Hematopoietic multipotent progenitor cell treated with erythropoietin and hydrocortisone succinate and interleukin-3 and kit ligand, for 15 days (in vitro differentiated cells): Measurements from ENCODE around the gene PRKCZ.

Experiments
- DNase-seq: peaks from one replicate; pipeline ENCODE4 v3.0.0-alpha.2; 2015; ENCODE audit warnings: low spot score

The PRKCZ gene

DNA sequence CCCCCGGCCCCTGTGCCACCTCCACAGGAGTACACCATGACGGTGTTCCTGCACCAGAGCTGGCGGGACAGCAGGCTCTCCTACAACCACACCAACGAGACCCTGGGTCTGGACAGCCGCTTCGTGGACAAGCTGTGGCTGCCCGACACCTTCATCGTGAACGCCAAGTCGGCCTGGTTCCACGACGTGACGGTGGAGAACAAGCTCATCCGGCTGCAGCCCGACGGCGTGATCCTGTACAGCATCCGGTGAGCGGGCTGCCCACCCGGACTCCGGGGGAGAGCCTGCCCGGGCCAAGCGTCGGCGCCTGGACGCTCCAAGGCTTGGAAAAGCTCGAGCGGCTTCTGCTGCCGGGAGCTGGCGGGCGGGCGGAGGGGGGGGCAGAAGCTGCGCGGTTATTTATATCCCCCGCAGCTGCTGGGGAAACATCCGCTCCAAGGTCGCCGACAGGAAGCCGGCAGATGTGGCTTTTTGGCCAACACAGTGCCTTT, 24.7 kb upstream of the PRKCZ start:
- DNase-seq: no peak

DNA sequence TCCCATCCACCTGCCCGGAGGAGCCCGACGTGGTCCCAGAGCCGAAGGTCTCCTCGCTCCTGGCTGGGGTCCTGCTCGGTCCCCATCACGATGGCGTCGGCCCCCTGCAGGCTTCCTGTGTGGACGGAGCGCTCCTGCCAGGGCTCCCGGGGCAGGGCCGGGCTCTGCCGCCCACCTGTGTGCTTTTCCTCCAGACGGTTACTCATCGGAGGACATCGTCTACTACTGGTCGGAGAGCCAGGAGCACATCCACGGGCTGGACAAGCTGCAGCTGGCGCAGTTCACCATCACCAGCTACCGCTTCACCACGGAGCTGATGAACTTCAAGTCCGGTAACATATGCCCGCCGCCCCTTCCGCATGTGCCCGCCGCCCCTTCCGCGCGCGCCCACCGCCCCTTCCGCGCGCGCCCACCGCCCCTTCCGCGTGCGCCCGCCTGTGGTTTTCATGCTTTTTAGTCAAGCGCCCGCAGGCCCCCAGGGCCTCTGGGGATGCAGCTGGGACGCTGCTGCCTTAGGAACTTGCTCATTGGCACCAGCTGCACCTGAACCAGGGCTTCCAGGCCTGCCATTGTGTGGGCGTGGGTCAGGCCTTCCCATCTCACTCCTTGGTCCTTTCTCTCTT, 22.1 kb upstream of the PRKCZ start:
- DNase-seq: no peak

DNA sequence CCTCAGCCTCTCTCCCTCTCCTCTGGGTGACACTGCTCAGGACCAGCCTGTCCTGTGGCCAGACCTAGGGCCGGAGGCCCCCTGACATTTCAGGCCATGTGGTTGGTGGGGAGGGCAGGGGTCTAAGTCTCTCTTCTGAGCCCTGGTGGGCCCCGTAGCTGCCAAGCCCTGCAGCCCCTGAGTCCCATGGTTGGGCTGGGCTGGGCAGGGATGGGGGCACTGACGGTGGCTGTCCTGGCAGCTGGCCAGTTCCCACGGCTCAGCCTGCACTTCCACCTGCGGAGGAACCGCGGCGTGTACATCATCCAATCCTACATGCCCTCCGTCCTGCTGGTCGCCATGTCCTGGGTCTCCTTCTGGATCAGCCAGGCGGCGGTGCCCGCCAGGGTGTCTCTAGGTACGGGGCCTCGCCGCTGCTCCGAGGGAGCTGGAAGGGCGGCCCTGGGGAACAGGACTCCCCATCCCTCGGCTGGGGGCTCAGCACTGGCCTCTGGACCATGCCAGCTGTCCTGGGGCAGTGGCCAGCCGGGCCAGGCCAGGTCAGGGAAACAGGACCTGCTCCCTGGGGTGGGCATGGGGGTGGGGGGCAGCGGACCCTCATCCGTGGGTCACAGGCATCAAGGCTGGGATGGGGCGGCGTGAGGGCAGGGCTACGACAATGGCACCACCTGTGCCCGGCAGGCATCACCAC, 21.2 kb upstream of the PRKCZ start:
- DNase-seq: no peak

GRCh38 chr1:2029561-2029960, 20.6 kb upstream of the PRKCZ start:
- no peak for DNase-seq

DNA sequence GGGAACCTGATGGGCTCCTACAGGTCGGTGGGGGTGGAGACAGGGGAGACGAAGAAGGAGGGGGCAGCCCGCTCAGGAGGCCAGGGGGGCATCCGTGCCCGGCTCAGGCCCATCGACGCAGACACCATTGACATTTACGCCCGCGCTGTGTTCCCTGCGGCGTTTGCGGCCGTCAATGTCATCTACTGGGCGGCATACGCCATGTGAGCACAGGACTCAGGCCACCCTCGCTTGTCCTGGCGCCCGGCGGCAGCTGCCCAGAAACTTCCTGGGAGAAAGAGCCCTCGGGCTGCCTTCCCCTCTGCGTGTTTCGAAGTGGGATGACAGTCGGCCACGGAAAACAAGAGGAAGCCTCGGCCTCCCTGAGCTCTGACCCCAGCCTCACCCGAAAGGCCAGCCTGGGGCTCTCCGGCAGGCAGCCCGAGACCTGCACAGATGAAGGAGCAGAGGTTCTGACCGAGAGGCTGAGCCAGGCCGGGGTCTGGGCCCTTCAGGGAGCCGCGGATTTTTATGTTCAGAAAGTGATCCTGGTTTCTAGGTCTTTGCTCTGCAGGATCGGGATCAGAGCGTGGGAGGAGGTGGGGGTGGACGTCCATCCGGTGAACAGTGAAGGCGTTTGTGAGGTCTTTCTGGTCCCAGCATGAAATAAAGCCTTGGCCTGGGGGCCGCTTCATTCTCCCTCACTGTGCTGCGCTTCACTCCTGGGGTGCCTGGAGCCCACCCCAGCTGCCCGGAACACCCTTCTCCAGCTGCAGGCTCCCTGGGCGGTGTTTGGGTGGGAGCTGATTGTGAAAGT, 19.9 kb upstream of the PRKCZ start:
- DNase-seq: no peak

DNA sequence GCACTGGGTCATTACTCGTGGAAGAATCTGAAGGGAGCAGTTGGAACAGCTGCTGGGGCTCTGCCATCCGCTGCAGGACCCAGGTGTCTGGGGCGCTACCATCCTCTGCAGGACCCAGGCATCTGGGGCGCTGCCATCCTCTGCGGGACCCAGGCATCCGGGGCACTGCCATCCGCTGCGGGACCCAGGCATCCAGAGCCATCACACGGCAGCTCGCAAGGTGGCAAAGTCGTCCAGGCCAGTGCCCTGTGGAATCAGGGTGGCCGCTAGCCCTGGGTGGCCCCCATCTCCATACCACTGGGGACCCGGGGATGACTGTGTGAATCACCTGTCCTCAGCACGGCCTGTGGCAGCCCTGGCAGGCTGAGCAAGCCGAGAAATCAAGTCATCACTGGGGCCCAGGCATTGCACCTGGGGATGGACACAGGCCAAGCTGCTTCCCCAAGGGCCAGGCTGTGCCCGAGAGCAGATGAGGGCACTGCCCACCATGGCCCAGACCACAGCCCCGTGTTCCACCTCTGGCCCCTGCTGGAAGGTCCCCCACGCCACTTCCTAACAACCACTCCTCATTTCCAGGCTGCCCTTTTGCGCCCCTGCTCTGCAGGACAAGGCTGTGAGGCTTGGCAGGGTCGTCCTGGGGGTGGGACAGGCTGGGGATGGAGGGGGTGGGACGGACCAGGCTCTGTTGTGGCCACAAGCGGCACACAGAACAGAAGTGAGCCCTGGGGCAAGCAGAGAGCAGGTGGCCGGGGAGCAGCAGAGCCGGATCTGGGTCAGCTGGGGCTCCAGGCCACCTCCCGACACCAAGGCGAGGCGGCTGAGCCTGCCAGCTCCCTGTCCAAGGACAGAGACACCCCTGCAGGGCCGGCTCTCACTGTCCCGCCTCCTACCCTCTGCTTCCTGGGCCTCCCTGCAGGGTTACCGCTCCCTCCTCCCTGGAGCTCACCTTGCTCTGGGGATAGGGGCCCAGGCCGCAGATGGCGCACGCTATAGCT, 18.4 kb upstream of the PRKCZ start:
- DNase-seq: no peak

DNA sequence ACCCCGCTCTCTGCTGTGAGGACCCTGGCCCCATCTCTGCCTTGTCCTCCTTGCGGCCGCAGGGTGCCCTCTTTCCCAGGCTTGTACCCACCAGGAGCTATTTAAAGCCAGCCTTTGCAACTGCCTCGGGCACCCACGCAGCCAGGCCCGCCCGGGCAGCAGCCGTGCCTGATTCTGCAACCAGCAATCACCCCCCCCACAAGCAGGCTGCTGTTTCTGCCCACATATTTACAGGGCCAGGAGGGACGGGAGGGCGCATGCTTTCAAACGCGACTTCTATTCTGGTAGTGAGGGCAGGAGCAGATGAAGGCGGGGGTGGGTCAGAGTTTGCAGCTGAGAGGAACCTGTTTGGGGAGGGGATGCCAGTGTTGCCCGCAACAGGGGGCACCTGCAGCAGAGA, 17.5 kb upstream of the PRKCZ start:
- DNase-seq: no peak

GRCh38 chr1:2033165-2033564, 17.0 kb upstream of the PRKCZ start:
- no peak for DNase-seq

GRCh38 chr1:2036287-2036686, 13.9 kb upstream of the PRKCZ start:
- DNase-seq: no peak

GRCh38 chr1:2037314-2037979, 12.8 kb upstream of the PRKCZ start:
- no peak for DNase-seq

DNA sequence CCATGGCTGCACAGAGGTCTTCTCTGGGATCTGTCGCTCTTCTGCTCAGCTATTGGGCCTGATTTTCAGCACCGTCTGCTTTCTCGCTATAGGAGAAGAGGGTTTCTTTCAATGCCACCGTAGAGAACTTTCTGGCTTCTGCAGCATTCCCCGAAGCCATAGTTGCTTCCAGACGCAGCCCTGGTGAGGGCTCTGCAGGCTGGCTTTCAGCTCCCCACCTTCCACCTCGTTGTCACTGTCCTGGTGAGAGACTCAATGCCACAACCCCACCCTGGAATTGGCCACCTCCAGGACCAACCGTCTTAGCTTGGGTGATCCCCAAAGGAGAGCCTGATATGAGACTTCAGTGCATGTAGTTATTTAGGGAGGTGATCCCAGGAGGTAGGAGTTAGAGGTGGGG, 12.0 kb upstream of the PRKCZ start:
- no peak for DNase-seq

- DNase-seq: no peak
These were observed 11.0 kb upstream of the PRKCZ start for GRCh38 chr1:2039251-2039650.

GRCh38 chr1:2041305-2041704, 8.9 kb upstream of the PRKCZ start:
- DNase-seq: no peak

GRCh38 chr1:2041887-2042286, 8.3 kb upstream of the PRKCZ start:
- no peak for DNase-seq

DNA sequence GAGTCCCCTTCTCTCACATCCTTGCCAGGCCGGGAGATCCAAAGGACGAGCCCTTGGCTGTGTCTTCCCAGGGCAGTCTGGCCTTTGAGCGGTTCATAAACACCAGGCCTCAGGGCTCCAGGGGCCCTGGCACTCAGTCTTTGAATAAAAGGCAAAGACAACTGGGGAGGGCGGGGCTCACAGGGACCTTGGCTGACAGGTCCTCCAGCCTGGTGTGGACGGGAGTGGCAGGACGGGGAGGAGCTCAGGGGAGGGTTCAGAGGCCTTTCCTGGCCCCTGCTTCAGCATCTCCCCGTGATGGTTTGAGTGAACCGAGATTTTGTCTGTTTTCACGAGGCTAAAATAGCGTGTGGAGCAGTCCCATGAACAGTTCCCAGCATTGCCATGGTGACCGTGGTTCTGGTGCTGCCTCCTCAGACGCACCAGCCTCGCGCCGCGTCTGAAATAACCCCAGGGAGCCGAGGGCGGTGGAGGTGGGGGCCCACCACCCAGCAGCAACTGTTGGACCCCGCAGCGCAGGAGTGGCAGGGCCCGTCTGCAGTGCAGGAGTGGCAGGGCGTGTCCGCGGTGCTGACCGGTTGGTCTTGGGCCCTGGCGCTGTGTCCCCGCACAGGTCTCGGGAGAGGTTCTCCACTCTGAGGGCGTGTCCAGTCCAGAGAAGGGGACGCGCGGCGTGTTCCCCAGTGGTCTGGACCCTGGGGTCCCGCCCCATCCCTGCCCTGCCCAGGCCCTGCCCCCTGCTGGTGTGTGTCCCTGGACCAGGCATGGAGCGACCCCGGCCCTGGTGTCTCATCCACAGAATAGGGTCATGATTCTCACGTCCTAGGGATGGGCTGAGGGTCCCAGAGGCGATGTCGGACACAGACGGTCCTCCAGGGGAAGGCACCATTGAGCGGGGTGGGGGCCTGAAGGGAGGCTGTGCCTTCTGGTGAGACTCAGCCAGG, 7.1 kb upstream of the PRKCZ start:
- DNase-seq: no peak

DNA sequence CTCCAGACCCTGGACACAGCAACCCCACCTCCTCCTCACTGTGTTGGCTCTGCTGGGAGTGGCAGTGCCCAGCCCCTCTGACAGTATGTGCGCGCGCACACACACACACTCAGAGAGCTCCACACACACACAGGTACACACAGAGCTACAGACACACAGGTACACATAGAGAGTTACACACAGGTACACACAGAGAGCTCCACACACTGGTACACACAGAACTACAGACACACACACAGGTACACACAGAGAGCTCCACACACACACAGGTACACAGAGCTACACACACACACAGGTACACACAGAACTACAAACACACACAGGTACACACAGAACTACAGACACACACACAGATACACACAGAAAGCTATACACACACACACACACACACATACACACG, 6.3 kb upstream of the PRKCZ start:
- DNase-seq: no peak

GRCh38 chr1:2044510-2045319, 5.5 kb upstream of the PRKCZ start:
- DNase-seq: peak; percentile 27

GRCh38 chr1:2045468-2046173, 4.6 kb upstream of the PRKCZ start:
- no peak for DNase-seq
